ENCODE results near the gene SPANXA1.

DNA sequence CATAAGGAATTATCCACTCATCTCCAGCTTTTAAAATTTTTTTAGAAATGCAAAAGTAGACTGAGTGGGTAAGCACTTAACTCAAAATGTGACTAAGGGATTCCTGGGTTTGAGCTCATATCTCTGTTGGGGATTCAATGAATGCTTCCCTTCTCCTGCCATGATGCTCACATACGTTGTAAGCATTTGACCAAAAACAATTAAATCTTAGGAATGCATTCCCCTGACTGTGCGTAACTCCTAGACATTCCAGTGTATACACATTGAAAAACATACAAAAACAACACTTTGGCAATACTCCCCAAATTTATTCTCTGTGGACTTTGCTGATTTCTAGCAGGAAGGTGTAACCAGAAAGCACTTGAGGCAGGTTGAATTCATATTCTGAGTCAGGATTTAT lies 34.8 kb upstream of the SPANXA1 start:
- TF ChIP-seq REST (IDR thresholded peaks at IDR 0.05; ENCODE audit: insufficient read depth in 1 of 2, low read depth in 2 of 2, low read length in 2 of 2) (no peak), POLR2AphosphoS5 (IDR thresholded peaks at IDR 0.05; ENCODE audit: low read depth, low read length) (no peak), SIN3A (IDR thresholded peaks at IDR 0.05; ENCODE audit: borderline replicate concordance, insufficient read depth, low read length) (no peak), TAF1 (IDR thresholded peaks at IDR 0.05; ENCODE audit: borderline replicate concordance, insufficient read depth, low read length) (no peak)

Measured in PFSK-1 (cell line).